ENCODE results near the gene TMEM147.

Gene TMEM147

GRCh38 chr19:35545001-35545854, at the start of gene TMEM147:
Gene TMEM147, plus strand, starts transcription at chr19:35545626. Its CDS starts 114 bp downstream, at chr19:35545740.
- DNase-seq (ENCODE audit: low spot score): peak; percentile 92

- DNase-seq (ENCODE audit: low spot score): no peak
Measured at GRCh38 chr19:35497406-35497805, 48.0 kb upstream of the TMEM147 start.

- no peak for DNase-seq (ENCODE audit: low spot score)
Measured at GRCh38 chr19:35498220-35498619, 47.2 kb upstream of the TMEM147 start.

GRCh38 chr19:35498984-35499527, 46.4 kb upstream of the TMEM147 start:
- DNase-seq (ENCODE audit: low spot score): no peak

- DNase-seq (ENCODE audit: low spot score): no peak
Measured at GRCh38 chr19:35500611-35501010, 44.8 kb upstream of the TMEM147 start.

GRCh38 chr19:35501684-35502083, 43.7 kb upstream of the TMEM147 start:
- no peak for DNase-seq (ENCODE audit: low spot score)

GRCh38 chr19:35502751-35503150, 42.7 kb upstream of the TMEM147 start:
- DNase-seq (ENCODE audit: low spot score): no peak

GRCh38 chr19:35506011-35506410, 39.4 kb upstream of the TMEM147 start:
- DNase-seq (ENCODE audit: low spot score): no peak

GRCh38 chr19:35507561-35507960, 37.9 kb upstream of the TMEM147 start:
- no peak for DNase-seq (ENCODE audit: low spot score)

GRCh38 chr19:35508129-35508528, 37.3 kb upstream of the TMEM147 start:
- no peak for DNase-seq (ENCODE audit: low spot score)

GRCh38 chr19:35509018-35509652, 36.3 kb upstream of the TMEM147 start:
- DNase-seq (ENCODE audit: low spot score): peak; percentile 92

- peak; percentile 96 for DNase-seq (ENCODE audit: low spot score)
Measured at GRCh38 chr19:35509861-35510625, 35.4 kb upstream of the TMEM147 start.

GRCh38 chr19:35510626-35510964, 34.8 kb upstream of the TMEM147 start:
- DNase-seq (ENCODE audit: low spot score): no peak

- no peak for DNase-seq (ENCODE audit: low spot score)
Measured at GRCh38 chr19:35511337-35511736, 34.1 kb upstream of the TMEM147 start.

GRCh38 chr19:35512831-35513627, 32.4 kb upstream of the TMEM147 start:
- no peak for DNase-seq (ENCODE audit: low spot score)

- DNase-seq (ENCODE audit: low spot score): peak; percentile 68
Measured at GRCh38 chr19:35513628-35514281, 31.7 kb upstream of the TMEM147 start, which contains the start of gene DMKN. Gene DMKN, minus strand, starts transcription at chr19:35513649. Its CDS starts 174 bp downstream, at chr19:35513475.

GRCh38 chr19:35514282-35514809, 31.1 kb upstream of the TMEM147 start:
- DNase-seq (ENCODE audit: low spot score): peak; percentile 51

- DNase-seq (ENCODE audit: low spot score): no peak
Measured at GRCh38 chr19:35516310-35516709, 29.1 kb upstream of the TMEM147 start.

- no peak for DNase-seq (ENCODE audit: low spot score)
Measured at GRCh38 chr19:35517342-35517741, 28.1 kb upstream of the TMEM147 start.

- DNase-seq (ENCODE audit: low spot score): peak; percentile 69
Measured at GRCh38 chr19:35518313-35518712, 27.1 kb upstream of the TMEM147 start.

- DNase-seq (ENCODE audit: low spot score): peak; percentile 53
Measured at GRCh38 chr19:35519291-35519690, 26.1 kb upstream of the TMEM147 start.
